HG02981 (cell line): Measurements from ENCODE around the gene CCDC91.
"Not testable (repeated sequence)": the region's sequence is repeated elsewhere in the genome, so short reads cannot be mapped to it uniquely, and the experiment has no call there.

Experiments
- ATAC-seq: cut with Tn5 transposase; IDR thresholded peaks from one replicate; pipeline ENCODE4 v1.9.1; 2021; ENCODE audit warnings: mild to moderate bottlenecking, moderate library complexity; ENCODE audit not compliant: unreplicated experiment

The CCDC91 gene

DNA sequence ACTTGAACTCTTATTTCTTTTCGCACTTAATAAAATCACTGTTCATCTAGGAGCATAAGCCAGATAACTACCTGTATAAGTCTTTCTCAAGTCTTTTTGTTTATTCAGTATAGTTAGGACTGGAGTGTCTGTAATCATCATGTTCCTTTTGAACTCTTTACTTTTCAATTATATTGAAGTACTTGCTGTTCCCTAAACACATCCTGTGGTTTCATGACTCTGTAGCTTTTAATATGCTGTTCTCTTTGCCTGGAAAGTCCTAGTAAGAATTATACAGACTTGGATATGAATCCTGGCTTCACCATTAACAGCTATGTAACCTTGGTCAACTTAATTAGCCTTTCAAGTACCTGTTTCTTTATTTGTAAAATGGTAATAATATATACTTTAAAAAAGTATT lies 88.2 kb downstream of the CCDC91 start:
- ATAC-seq: no peak

DNA sequence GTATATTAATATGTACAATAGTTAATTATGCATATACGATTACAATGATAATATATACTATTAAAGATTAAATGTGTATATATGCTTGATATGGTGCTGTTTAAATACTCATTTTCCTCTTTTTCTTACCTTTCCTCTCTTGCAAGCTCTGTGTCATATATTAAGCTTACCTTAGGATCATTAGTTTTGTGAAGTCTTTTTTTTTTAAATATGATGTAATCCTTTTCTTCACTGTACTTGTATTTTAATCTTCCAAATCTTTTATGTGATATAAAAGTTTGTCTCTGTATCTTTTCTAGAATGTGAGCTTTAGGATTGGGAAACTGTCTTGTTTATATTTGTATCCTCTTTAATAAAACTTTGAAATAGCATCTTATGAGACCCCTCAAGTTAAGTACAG lies 88.7 kb downstream of the CCDC91 start:
- ATAC-seq: no peak

DNA sequence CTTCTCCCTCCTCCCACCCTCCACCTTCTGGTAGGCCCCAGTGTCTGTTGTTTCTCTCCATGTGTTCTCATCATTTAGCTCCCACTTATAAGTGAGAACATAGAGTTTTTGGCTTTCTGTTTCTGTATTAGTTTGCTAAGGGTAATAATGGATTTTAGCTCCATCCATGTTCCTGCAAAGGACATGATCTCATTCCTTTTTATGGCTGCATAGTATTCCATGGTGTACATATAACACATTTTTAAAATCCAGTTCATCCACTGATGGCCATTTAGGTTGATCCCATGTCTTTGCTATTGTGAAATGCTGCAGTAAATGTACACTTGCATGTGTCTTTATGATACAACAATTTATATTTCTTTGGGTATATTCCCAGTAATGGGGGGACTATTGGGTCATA lies 96.1 kb downstream of the CCDC91 start:
- no peak for ATAC-seq

DNA sequence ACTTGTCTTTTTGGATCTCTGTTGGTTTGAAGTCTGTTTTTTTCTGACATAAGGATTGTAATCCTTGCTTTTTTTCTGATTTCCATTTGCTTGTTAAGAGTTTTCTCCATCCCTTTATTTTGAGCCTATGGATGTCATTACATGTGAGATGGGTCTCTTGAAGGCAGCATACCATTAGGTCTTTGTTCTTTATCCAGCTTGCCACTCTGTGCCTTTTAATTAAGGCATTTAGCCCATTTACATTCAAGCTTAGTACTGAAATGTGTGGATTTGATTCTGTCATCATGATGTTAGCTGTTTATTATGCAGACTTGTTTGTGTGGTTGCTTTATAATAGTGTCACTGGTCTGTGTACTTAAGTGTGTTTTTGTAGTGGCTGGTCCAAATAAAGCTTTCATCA lies 100.0 kb downstream of the CCDC91 start:
- ATAC-seq: no peak

DNA sequence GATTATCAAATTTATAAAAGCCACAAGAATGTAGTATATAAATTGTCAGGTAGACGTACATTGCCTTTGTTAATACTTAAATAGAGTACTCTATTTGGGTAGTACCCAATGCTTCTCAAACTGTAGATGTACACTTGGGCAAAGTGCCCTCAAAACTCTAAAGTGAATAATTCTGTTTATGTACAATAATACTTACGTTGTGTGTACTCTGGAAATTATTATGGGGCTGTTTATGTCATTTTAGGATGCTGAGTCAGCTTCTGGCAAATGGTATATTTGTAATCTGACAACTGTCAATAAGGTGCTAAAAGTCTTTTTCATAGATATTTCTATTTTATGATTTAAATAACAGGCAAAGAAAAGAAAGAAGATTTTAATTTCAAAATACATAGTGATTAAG lies 102.4 kb downstream of the CCDC91 start:
- no peak for ATAC-seq

DNA sequence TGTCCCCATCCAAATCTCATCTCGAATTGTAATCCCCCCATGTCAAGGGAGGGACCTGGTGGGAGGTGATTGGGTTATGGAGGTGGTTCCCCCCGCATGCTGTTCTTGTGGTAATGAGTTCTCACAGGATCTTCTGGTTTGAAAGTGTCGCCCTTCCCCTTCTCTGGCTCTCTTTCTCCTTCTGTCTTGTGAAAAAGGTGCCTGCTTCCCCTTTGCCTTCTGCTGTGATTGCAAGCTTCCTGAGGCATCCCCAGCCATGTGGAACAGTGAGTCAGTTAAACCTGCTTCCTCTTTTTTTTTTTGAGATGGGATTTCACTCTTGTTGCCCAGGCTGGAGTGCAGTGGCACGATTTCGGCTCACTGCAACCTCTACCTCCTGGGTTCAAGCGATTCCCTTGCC lies 104.0 kb downstream of the CCDC91 start:
- ATAC-seq: no peak

DNA sequence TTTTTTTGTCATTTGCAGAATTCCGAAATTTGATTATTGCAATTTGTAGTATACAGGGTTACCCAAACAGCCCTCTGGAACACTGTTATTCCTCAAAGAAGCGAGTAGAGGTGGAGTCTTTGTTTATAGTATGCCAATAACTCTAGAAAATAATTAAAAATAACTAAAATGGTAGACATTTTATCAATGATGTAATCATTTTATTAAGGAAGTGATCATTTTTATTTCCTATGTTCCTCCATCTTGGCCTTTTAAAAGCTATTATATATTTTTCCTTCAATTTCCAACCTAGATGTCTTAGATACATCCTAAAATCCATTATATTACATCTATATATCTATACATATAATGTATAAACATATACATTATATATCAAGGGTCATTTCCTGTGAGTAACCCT lies 106.0 kb downstream of the CCDC91 start:
- ATAC-seq: no peak

DNA sequence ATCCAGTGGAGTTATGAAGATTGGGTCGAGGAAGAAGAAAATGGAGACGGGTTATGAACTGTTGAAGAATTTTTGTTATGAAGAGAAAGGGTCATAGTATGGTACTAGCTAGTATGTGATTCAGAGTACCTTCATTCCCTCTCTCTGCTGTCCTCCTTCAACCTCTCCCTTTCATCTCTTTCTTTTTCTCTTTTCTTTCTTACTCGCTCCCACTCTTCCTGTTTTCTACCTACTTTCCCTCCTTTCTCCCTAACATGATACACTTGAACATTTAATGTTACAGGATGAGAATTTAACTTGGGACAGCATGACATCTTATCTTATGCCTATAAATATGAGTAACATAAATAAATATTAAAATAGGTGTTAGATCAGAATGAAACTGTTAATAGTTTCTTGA lies 112.9 kb downstream of the CCDC91 start:
- ATAC-seq: no peak

DNA sequence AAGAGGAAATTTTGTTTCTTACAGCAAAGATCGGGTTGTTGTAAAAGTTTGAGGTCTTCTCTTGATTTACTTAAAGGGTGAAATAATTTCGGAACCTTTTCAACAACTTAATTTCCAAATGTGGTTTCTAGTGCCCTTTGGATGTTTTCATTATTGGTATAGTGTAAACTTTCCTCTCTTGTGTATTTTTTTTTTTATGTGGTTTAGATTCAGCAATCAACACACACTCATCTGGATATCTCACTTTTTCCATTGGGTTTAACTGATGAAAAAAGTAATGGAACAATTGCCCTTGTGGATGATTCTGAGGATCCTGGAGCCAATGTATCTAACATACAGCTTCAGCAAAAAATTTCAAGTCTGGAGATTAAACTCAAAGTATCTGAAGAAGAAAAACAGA lies 116.3 kb downstream of the CCDC91 start:
- no peak for ATAC-seq

DNA sequence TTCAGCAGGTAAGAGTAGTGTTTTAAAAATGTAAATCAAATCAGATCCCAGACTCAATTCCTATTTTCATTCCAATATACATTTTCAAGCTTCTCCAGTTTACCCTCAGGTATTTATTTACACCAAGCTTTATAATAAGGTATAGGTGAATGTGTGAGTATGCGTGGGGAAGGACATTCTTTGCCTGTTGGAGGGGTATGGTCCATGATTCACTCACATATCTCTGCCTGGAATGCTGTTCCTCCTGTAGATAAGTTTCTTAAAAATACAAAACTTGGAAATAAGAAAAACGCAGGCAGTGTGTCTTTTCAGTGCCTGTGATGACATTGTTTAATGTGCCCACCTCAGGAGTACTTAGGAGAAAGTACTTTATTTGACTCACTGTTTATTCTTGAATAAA lies 118.6 kb downstream of the CCDC91 start:
- ATAC-seq: no peak

DNA sequence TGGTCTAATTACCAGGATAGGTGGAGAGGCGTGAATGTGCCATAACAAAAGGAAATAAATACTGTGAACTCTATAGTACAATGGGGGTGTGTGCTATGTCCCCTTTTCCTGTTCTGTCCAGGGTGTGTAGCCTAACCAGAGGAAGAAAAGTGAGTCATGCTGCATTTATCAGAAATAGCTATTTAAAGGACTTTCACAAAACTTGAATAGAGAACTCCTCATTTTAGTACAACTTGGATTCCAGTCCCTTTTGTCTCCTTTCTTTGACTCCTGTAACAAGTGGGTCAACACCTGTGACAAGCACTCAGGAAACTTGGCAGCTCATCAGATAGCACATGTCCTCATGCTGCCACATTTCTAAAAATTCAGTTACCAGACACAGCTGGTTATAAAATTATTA lies 123.4 kb downstream of the CCDC91 start:
- no peak for ATAC-seq

DNA sequence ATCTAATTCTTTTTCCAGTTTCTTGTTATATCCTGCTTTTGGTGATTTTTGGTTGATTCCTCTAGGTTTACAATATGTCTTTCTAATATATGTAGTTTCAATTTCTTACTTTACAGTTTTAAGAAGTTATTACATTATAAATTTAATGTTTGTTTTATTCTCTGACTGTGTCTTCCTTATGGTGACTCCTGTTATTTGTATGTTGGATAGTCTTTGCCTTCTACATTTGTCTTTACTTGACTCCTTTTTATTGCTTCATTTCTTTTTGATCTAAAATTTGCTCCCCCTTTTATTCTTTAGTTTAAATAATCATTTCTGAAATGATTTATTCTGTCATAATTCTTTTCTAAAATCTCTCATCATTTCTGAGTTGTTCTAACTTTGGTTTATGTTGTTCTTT lies 125.8 kb downstream of the CCDC91 start:
- no peak for ATAC-seq

DNA sequence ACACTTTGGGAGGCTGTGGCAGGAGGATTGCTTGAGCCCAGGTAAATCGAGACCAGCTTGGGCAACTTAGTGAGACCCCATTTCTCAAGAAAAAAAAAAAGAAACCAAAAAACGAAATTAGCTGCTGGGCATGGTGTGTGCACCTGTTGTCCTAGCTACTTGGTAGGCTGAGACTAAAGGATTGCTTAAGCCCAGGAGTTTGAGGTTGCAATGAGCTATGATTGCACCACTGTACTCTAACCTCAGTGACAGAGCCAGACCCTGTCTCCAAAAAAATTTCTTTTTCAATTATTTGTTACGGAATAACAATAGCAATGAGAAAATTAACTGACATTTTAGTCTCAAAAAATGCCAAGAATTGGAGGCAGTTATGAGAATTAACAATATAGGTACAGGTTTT lies 128.0 kb downstream of the CCDC91 start:
- ATAC-seq: no peak

DNA sequence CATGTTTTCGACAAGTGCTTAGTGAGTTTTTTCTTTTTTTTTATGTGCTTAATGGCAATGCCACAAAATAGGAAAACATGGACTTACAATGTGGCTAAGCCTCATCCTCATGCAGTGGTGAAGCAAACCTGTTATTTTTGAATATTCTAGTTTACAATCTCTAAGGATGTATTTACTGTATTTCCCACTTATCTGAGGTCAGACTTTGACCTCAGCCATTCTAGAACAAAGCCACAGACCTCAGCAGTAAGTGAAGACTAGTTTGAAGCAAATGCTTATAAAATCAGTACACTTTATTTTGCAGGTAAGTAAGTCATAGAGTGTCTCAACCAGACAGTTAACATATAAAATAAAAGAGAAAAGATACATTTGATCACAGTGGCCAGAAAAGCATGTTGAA lies 130.1 kb downstream of the CCDC91 start:
- no peak for ATAC-seq

DNA sequence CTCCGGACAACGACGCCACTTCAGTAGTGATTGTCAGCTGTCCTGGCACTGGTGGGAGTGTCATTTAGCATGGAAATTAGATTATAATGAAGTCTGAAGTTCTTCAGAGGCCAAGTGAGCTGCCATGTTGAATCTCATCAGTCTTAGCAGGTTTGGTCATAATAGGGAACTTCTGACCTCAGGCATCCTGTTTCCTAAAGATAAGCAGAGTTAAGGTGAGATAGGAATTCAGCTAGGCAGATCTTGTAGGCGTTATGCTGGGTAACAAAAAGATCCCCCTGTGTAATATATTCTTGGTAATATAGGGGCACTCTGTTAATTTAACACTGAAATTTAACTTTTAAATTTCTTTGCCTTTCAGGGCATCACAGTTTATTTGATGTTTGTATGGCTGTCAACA lies 137.5 kb downstream of the CCDC91 start:
- ATAC-seq: no peak

DNA sequence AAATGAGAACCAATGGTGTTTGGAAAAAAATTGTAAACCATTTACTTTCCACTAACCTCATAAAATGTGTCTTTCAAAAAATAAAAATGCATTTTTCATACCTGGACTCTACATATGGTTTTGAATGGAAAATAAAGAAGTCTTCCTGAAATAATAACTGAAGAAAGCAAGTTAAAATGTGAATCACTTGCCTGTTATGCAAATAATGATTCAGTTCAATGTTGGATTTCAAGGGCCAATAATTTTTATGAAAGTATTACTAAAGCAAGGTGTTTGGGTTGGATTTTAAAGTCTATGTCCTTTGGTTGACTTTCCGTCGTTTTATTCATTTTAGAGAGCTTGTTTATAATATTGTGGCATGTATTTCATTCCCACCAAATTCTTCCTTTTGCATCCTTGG lies 138.7 kb downstream of the CCDC91 start:
- no peak for ATAC-seq

DNA sequence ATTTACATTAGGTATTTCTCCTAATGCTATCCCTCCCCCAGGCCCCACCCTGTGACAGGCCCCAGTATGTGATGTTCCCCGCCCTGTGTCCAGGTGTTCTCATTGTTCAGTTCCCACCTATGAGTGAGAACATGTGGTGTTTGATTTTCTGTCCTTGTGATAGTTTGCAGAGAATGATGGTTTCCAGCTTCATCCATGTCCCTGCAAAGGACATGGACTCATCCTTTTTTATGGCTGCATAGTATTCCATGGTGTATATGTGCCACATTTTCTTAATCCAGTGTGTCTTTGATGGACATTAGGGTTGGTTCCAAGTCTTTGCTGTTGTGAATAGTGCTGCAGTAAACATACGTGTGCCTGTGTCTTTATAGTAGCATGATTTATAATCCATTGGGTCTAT lies 139.5 kb downstream of the CCDC91 start:
- not testable (repeated sequence) for ATAC-seq

DNA sequence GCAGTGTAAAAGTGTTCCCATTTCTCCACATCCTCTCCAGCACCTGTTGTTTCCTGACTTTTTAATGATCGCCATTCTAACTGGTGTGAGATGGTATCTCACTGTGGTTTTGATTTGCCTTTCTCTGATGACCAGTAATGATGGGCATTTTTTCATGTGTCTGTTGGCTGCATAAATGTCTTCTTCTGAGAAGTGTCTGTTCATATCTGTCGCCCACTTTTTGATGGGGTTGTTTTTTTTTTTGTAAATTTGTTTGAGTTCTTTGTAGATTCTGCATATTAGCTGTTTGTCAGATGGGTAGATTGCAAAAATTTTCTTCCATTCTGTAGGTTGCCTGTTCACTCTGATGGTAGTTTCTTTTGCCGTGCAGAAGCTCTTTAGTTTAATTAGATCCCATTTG lies 140.0 kb downstream of the CCDC91 start:
- ATAC-seq: not testable (repeated sequence)

DNA sequence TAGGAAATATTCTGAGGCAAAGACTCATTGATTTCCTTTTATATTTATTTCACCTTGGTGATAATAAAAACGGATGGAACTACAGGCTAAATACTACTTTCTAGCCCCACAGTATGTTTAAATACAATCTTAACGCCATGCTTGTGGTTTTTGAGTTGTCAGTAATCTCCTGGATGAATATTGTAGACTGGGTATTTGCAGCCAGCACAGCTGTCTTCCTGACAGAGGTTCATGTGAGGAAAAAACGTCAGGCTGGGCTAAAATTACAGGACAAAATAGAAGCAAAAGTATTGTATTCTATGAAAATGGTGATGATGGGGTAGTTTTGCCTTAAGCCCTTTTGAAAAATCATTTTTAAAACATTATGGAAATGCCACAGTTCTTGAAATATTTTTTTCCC lies 140.9 kb downstream of the CCDC91 start:
- ATAC-seq: no peak

DNA sequence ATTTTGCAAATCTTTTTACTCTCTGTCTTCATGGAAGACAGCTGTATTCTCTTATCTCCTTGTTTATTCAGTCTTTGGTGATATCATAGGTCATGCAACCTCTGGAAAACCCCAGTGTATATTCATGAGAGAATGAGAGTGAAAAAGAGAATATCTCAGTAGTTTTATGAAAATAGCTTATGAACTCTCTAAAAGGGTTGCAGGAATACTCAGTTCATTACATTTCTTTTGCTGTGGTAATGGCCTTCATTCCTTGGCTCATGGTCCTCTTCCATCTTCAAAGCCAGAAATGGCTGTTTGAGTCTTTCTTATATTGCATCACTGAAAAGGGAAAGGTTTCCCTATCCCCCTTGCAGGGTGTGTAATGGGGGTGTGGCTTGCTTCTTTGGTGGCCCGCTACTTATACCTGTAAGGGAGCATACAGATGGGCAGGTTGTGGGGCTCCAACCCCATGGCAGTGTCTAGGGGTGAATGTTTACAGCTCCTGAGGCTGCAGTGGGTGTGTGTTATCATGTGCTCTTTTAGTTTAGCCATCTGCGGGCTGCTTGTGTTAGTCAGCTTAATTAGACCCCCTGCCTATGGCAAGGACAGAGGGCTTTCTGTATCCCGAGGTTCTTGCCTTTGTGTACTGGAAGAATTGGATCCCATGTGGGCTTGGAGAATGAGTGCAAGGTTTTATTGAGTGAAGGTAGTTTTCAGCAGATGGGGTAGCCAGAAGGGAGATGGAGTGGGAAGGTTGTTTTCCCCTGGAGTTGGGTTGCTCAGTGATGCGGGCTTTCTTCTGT lies 150.2 kb downstream of the CCDC91 start:
- no peak for ATAC-seq

DNA sequence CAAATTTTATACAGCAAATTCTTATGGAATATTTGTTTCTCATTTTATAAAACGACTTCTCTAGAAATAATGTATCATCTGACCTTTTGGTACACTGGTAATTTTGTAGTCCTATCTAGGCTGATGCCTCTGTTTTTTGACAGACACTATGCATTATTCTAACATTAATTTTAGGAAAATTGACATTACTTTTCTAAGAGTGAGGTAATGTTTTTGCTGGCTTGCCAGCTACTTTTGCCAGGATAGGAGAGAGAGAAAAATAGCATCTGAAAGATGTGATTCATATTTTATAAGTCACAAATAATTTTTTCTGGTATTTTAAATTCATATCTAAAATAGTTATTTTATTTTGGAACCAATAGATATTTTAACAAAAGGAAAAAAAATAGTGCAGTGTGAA lies 153.5 kb downstream of the CCDC91 start:
- no peak for ATAC-seq

DNA sequence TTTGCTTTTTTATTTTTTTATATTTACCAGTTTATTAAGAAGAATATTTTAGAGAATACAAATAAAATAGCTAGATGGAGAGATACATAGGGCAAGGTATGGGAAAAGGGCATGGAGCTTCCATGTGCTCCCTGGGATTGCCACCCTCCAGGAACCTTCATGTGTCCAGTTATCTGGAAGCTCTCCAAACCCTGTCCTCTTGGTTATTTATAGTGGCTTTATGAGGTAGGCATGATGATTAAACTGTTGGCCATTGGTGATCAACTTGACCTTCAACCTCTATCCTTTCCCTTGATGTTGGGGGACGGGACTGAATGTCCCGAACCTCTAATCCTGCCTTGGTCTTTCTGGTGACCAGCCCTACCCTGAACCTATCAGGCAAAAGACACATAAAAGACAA lies 156.3 kb downstream of the CCDC91 start:
- no peak for ATAC-seq

DNA sequence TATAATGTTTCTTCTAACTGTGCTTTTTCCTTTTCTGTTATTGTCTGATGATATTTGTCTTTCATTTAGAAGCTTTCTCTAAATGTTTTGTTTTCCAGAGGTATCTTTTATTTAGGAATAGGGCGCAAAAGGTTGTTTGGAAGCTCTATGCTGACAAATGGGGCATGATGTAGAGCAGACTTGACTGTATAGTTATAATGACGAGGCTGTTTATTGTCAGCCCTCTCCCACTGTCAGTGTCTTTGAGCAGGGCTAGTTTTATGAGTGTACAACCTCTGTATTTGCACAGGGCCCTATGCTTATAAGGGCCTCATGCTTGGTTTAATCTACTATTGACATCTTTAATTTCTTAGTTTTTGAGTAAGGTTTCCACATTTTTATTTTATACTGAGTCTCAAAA lies 158.9 kb downstream of the CCDC91 start:
- ATAC-seq: no peak
